ENCODE results near the gene KCNK2.

KCNK2 gene

DNA sequence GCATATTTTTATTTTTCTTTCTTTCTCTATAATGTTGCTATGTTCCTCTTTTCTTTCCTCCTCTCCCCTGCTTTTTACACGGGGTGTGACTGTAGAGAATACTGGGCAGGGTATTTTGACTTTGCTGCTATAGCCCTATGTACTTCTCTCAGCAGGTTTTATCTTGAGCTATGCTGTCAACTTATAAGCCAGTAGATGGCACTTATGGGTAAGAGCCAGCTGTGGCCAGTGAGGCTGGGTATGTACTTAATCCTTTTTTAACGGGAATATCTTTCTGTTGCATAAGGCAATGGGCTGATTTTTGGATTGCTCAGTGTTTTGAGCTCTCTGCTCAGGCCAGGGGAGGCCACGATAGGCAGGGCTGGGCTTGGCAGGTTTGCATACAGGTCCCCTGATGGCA lies 99.0 kb downstream of the KCNK2 start:
- Histone ChIP-seq H3K9me3 (ENCODE audit: severe bottlenecking) (no peaks in the 10 kb centered on the region), H3K27me3 (ENCODE audit: insufficient read depth, poor library complexity, severe bottlenecking) (no peaks in the 10 kb centered on the region), H3K27ac (ENCODE audit: poor library complexity, severe bottlenecking) (no peak overlapping the region), H3K4me1 (ENCODE audit: insufficient read depth, poor library complexity, severe bottlenecking) (no peaks in the 10 kb centered on the region), H3K4me3 (ENCODE audit: severe bottlenecking) (no peak overlapping the region), H3K36me3 (ENCODE audit: low read depth) (no peaks in the 10 kb centered on the region)
- TF ChIP-seq, protein P1, sequence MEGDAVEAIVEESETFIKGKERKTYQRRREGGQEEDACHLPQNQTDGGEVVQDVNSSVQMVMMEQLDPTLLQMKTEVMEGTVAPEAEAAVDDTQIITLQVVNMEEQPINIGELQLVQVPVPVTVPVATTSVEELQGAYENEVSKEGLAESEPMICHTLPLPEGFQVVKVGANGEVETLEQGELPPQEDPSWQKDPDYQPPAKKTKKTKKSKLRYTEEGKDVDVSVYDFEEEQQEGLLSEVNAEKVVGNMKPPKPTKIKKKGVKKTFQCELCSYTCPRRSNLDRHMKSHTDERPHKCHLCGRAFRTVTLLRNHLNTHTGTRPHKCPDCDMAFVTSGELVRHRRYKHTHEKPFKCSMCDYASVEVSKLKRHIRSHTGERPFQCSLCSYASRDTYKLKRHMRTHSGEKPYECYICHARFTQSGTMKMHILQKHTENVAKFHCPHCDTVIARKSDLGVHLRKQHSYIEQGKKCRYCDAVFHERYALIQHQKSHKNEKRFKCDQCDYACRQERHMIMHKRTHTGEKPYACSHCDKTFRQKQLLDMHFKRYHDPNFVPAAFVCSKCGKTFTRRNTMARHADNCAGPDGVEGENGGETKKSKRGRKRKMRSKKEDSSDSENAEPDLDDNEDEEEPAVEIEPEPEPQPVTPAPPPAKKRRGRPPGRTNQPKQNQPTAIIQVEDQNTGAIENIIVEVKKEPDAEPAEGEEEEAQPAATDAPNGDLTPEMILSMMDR (IDR thresholded peaks at IDR 0.05; ENCODE audit: poor library complexity, severe bottlenecking) = no peak
- DNase-seq (ENCODE audit: low spot score) (no peak), ATAC-seq (ENCODE audit: low read depth) (no peak)

DNA sequence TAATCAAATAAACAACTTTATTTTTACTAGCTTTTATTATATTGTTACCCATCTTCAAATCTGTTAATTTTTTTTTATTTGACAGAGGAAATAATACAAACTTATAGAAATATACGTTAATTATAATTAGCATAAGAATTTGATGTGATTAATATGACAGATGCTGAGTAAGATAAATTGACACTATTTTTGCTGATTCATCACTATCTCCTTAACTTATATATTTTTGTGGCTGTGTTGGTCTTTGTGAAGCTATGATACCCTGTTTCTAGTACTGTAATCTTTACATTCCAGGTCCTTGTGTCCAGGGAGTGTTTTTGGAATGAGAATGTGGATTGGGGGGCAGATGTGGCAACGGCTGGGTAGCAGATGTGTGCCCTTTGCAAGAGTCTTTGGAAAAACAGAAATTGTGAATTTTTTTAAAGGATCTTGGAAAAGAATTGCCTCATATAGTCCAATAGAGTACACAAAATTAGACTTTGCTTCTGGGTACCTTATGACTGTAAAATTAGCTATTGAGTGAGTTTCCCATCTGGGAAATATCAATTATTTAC lies 102.6 kb downstream of the KCNK2 start:
- no peak overlapping the region for H3K27ac ChIP-seq (ENCODE audit: poor library complexity, severe bottlenecking)
- H3K4me1 ChIP-seq (ENCODE audit: insufficient read depth, poor library complexity, severe bottlenecking) = no peaks in the 10 kb centered on the region
- H3K4me3 ChIP-seq (ENCODE audit: severe bottlenecking) = no peak overlapping the region
- TF ChIP-seq, protein P1 (IDR thresholded peaks at IDR 0.05; ENCODE audit: poor library complexity, severe bottlenecking) = no peak
- no peaks in the 10 kb centered on the region for H3K27me3 ChIP-seq (ENCODE audit: insufficient read depth, poor library complexity, severe bottlenecking)
- no peaks in the 10 kb centered on the region for H3K36me3 ChIP-seq (ENCODE audit: low read depth)
- H3K9me3 ChIP-seq (ENCODE audit: severe bottlenecking) = no peaks in the 10 kb centered on the region
- DNase-seq (ENCODE audit: low spot score) = no peak
- ATAC-seq (ENCODE audit: low read depth) = no peak

DNA sequence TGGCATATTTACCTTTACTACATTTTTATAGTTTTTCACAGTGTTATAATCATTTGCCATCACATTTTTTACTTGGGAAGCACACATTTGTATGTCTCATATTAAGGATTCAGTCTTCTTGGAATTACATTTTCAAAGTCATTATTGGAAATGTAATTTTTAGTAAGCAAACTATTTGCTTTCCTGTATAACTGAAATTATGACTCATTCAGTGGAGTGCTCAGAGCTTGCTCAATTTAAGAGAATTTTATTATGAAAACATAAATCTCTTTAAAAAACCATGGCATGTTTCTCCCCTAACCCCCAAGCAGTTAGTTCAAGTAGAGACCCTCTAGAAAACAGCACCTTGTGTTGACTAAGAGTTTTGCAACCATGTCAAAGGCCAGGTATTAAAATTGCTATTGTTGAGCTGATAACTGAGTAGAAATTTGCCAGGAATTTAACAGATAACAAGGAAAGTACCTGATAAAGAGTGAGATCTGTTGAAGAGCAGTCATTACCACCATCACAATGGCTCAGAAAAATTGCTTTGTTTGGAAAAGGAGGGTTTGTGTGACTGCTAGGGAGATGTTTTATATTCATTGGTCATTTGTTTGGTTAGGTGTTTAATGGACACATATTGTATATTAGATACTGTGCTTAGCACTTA lies 105.9 kb downstream of the KCNK2 start:
- no peaks in the 10 kb centered on the region for H3K4me1 ChIP-seq (ENCODE audit: insufficient read depth, poor library complexity, severe bottlenecking)
- TF ChIP-seq, protein P1 (IDR thresholded peaks at IDR 0.05; ENCODE audit: poor library complexity, severe bottlenecking) = no peak

DNA sequence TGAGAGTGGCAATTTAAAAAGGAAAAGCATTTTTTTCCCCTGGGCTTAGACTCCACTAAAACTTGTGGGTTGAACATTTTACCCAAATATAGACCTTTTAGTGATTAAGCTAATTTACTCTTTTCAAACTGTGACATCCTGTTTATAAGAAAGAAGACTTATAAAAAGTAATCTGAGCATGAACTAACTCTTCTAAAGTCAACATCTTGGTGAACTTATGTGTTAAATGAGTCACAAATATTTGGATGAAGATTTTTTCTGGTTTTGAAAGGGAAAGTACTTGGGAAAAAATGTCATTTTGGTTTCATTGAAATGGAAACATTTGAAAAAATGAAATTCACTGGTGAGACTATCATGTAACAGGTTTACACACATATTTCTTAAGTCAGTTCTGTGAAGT lies 109.8 kb downstream of the KCNK2 start:
- H3K4me1 ChIP-seq (ENCODE audit: insufficient read depth, poor library complexity, severe bottlenecking) = no peaks in the 10 kb centered on the region
- no peak for DNase-seq (ENCODE audit: low spot score)
- ATAC-seq (ENCODE audit: low read depth) = no peak
- no peaks in the 10 kb centered on the region for H3K9me3 ChIP-seq (ENCODE audit: severe bottlenecking)
- TF ChIP-seq, protein P1 (IDR thresholded peaks at IDR 0.05; ENCODE audit: poor library complexity, severe bottlenecking) = no peak
- H3K36me3 ChIP-seq (ENCODE audit: low read depth) = no peaks in the 10 kb centered on the region
- no peaks in the 10 kb centered on the region for H3K27me3 ChIP-seq (ENCODE audit: insufficient read depth, poor library complexity, severe bottlenecking)
- no peak overlapping the region for H3K27ac ChIP-seq (ENCODE audit: poor library complexity, severe bottlenecking)
- H3K4me3 ChIP-seq (ENCODE audit: severe bottlenecking) = no peak overlapping the region

More for the DNA sequence above, 105.9 kb downstream of the KCNK2 start:
- no peaks in the 10 kb centered on the region for H3K36me3 ChIP-seq (ENCODE audit: low read depth)
- no peaks in the 10 kb centered on the region for H3K9me3 ChIP-seq (ENCODE audit: severe bottlenecking)
- H3K4me3 ChIP-seq (ENCODE audit: severe bottlenecking) = no peak overlapping the region
- H3K27me3 ChIP-seq (ENCODE audit: insufficient read depth, poor library complexity, severe bottlenecking) = no peaks in the 10 kb centered on the region
- DNase-seq (ENCODE audit: low spot score) (no peak), ATAC-seq (ENCODE audit: low read depth) (no peak)
- no peak overlapping the region for H3K27ac ChIP-seq (ENCODE audit: poor library complexity, severe bottlenecking)

DNA sequence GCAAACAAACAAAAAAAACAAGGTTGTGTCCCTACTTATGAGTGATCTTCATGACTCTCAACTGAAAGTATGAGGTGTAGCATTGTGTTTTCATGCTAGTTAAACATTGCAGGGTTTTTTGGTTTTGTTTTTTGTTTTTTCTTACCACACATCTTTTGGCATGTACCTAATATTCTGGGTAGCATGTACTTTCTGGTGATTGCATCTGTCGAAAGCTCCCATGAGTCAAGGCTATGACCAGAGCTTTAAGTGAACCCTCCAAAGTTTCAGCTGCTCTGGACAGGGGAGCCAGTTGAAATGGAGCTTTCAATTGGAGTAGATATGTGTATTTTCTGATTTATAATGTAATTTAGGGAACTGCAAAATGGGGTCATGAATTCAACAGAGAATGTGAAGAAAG lies 115.5 kb downstream of the KCNK2 start:
- DNase-seq (ENCODE audit: low spot score) = no peak
- Histone ChIP-seq H3K9me3 (ENCODE audit: severe bottlenecking) (no peaks in the 10 kb centered on the region), H3K27ac (ENCODE audit: poor library complexity, severe bottlenecking) (no peak overlapping the region), H3K4me3 (ENCODE audit: severe bottlenecking) (no peak overlapping the region), H3K27me3 (ENCODE audit: insufficient read depth, poor library complexity, severe bottlenecking) (no peaks in the 10 kb centered on the region), H3K36me3 (ENCODE audit: low read depth) (no peaks in the 10 kb centered on the region), H3K4me1 (ENCODE audit: insufficient read depth, poor library complexity, severe bottlenecking) (no peaks in the 10 kb centered on the region)
- TF ChIP-seq, protein P1 (IDR thresholded peaks at IDR 0.05; ENCODE audit: poor library complexity, severe bottlenecking) = no peak
- ATAC-seq (ENCODE audit: low read depth) = no peak
